ENCODE results near the gene B4GALNT2. TPM values are rescaled to one million over a fixed set of nuclear protein-coding genes. Genes with fewer than 3 reads are reported as not detected.

Gene B4GALNT2
- total RNA-seq, 1 experiment from 2014 or later: not detected

DNA sequence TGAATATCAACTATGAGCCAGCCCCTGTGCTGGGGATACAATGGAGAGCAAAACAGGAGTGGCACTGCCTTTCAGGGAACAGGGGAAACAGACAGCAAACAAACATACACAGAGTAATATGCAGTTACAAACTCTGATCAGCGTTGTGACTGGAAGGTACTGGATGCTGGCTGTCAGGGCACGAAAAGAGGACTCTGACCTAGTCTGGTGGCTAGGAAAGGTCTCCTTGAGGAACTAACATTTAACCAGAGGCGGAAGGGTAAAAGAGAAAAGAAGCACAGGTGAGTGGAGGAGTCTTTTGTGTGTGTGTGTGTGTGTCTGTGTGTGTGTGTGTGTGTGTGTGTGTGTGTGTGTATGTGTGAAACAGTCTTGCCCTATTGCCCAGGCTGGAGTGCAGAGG, 12.4 kb upstream of the B4GALNT2 start:
- CTCF ChIA-PET: no interaction called here
- Histone ChIP-seq H3K4me1 (ENCODE audit: insufficient read depth, low read length, poor library complexity, severe bottlenecking) (no peaks in the 10 kb centered on the region), H3K36me3 (ENCODE audit: insufficient read depth, low read length, poor library complexity, severe bottlenecking) (no peaks in the 10 kb centered on the region), H3K27ac (ENCODE audit: low read depth, low read length, poor library complexity, severe bottlenecking) (no peak overlapping the region), H3K27me3 (replicated peaks; ENCODE audit: insufficient read depth, low read depth, low read length, poor library complexity) (no peaks in the 10 kb centered on the region), H3K9me3 (ENCODE audit: low read depth, low read length, poor library complexity, severe bottlenecking) (peaks cover 7% of the 10 kb centered on the region), H3K4me3 (ENCODE audit: low read depth, low read length, poor library complexity, severe bottlenecking) (no peak overlapping the region)
- POLR2A ChIA-PET (ENCODE audit: low non-redundant PET): no interaction called here
- no peak for DNase-seq (ENCODE audit: low spot score)
- intact Hi-C loops (cut with micrococcal nuclease; ENCODE audit: unreplicated experiment): no loop called here
- TF ChIP-seq EZH2 (IDR thresholded peaks at IDR 0.05; ENCODE audit: borderline replicate concordance, low read depth, low read length, poor library complexity, severe bottlenecking): no peak
- no peak for TF ChIP-seq CTCF (conservative IDR thresholded peaks at IDR 0.05; ENCODE audit: low read depth, low read length)
- BruUV-seq (replicated peaks): no TSS peak

DNA sequence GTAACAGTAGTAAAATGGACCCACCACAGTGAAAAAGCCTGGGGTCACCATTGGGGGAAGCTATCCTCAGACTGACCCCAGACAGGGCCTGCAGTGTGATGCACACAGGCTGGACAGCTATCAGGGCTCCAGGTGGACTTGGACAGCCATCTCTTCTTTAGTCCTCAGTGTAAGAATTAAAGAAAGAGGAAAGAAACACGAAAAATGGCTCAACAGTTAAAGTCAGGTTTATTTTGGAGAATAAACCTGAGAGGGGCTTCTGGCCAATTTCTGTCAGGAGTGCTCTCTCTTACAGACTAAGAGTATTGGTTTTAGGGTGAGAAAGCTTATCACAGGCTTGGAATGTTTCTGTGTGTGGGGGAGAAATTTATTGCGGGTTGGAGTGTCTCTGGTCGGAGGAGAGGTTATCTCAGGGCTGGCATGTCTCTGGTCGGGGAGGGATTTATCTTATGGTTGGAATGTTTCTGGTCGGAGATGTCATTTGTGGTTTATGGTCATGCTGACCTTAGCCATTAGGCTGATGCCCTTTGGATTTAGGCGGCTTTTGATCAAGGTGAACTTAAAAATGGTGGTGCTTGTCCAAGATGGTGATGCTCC, 10.8 kb upstream of the B4GALNT2 start:
- intact Hi-C loops (cut with micrococcal nuclease; ENCODE audit: unreplicated experiment): no loop called here
- BruUV-seq (replicated peaks): no TSS peak
- no peak overlapping the region for H3K27ac ChIP-seq (ENCODE audit: low read depth, low read length, poor library complexity, severe bottlenecking)
- no peaks in the 10 kb centered on the region for H3K36me3 ChIP-seq (ENCODE audit: insufficient read depth, low read length, poor library complexity, severe bottlenecking)
- ChIA-PET POLR2A (ENCODE audit: low non-redundant PET) (no interaction called here), CTCF (interaction anchor here (1.2 kb wide), 1 partner anchor 448 kb away, joined by 7 read pairs; no protein-coding TSS in a partner anchor)
- H3K9me3 ChIP-seq (ENCODE audit: low read depth, low read length, poor library complexity, severe bottlenecking): peaks cover 7% of the 10 kb centered on the region
- no peaks in the 10 kb centered on the region for H3K4me1 ChIP-seq (ENCODE audit: insufficient read depth, low read length, poor library complexity, severe bottlenecking)
- DNase-seq (ENCODE audit: low spot score): no peak
- no peak for TF ChIP-seq CTCF (conservative IDR thresholded peaks at IDR 0.05; ENCODE audit: low read depth, low read length)
- TF ChIP-seq EZH2 (IDR thresholded peaks at IDR 0.05; ENCODE audit: borderline replicate concordance, low read depth, low read length, poor library complexity, severe bottlenecking): no peak
- no peaks in the 10 kb centered on the region for H3K27me3 ChIP-seq (replicated peaks; ENCODE audit: insufficient read depth, low read depth, low read length, poor library complexity)
- no peak overlapping the region for H3K4me3 ChIP-seq (ENCODE audit: low read depth, low read length, poor library complexity, severe bottlenecking)

- ChIA-PET CTCF (no interaction called here), POLR2A (ENCODE audit: low non-redundant PET) (no interaction called here)
- no peak overlapping the region for H3K4me3 ChIP-seq (ENCODE audit: low read depth, low read length, poor library complexity, severe bottlenecking)
- H3K27ac ChIP-seq (ENCODE audit: low read depth, low read length, poor library complexity, severe bottlenecking): no peak overlapping the region
- no peaks in the 10 kb centered on the region for H3K27me3 ChIP-seq (replicated peaks; ENCODE audit: insufficient read depth, low read depth, low read length, poor library complexity)
- peaks cover 7% of the 10 kb centered on the region for H3K9me3 ChIP-seq (ENCODE audit: low read depth, low read length, poor library complexity, severe bottlenecking)
- H3K36me3 ChIP-seq (ENCODE audit: insufficient read depth, low read length, poor library complexity, severe bottlenecking): no peaks in the 10 kb centered on the region
- no TSS peak for BruUV-seq (replicated peaks)
- no peak for DNase-seq (ENCODE audit: low spot score)
- no peaks in the 10 kb centered on the region for H3K4me1 ChIP-seq (ENCODE audit: insufficient read depth, low read length, poor library complexity, severe bottlenecking)
- TF ChIP-seq EZH2 (IDR thresholded peaks at IDR 0.05; ENCODE audit: borderline replicate concordance, low read depth, low read length, poor library complexity, severe bottlenecking) (no peak), CTCF (conservative IDR thresholded peaks at IDR 0.05; ENCODE audit: low read depth, low read length) (no peak)
- intact Hi-C loops (cut with micrococcal nuclease; ENCODE audit: unreplicated experiment): no loop called here
Observed at GRCh38 chr17:49122566-49122965, 10.0 kb upstream of the B4GALNT2 start.
